Measurements from ENCODE around the gene OR7C2.
A peak's percentile ranks its signal among the peaks of the same experiment; 100 is the strongest.
"Not testable (repeated sequence)": the region's sequence is repeated elsewhere in the genome, so short reads cannot be mapped to it uniquely, and the experiment has no call there.

The OR7C2 gene

GRCh38 chr19:14940266-14940665 lies 1.0 kb upstream of the OR7C2 start:
- TF ChIP-seq CTCF (IDR thresholded peaks at IDR 0.05; ENCODE audit: extremely low read depth, insufficient read depth, missing control alignments), result no peak
- no peak for DNase-seq (ENCODE audit: low spot score)
- in situ Hi-C loops (cut with MboI; ENCODE audit: low pct_unique_long_range_greater_than_20kb, low sequenced_read_pairs, unreplicated experiment), result no loop called here

- in situ Hi-C loops (cut with MboI; ENCODE audit: low pct_unique_long_range_greater_than_20kb, low sequenced_read_pairs, unreplicated experiment), result no loop called here
- peak; percentile 56 for DNase-seq (ENCODE audit: low spot score)
- TF ChIP-seq CTCF (IDR thresholded peaks at IDR 0.05; ENCODE audit: extremely low read depth, insufficient read depth, missing control alignments), result no peak
Observed at GRCh38 chr19:14943601-14944000, 2.3 kb downstream of the OR7C2 start.

GRCh38 chr19:14944456-14944855 lies 3.2 kb downstream of the OR7C2 start:
- no peak for DNase-seq (ENCODE audit: low spot score)
- in situ Hi-C loops (cut with MboI; ENCODE audit: low pct_unique_long_range_greater_than_20kb, low sequenced_read_pairs, unreplicated experiment), result no loop called here
- TF ChIP-seq CTCF (IDR thresholded peaks at IDR 0.05; ENCODE audit: extremely low read depth, insufficient read depth, missing control alignments), result no peak

GRCh38 chr19:14949413-14949812 lies 8.1 kb downstream of the OR7C2 start:
- in situ Hi-C loops (cut with MboI; ENCODE audit: low pct_unique_long_range_greater_than_20kb, low sequenced_read_pairs, unreplicated experiment), result not testable (repeated sequence)

GRCh38 chr19:14949876-14950275 lies 8.6 kb downstream of the OR7C2 start:
- TF ChIP-seq CTCF (IDR thresholded peaks at IDR 0.05; ENCODE audit: extremely low read depth, insufficient read depth, missing control alignments), result no peak
- DNase-seq (ENCODE audit: low spot score), result no peak
- in situ Hi-C loops (cut with MboI; ENCODE audit: low pct_unique_long_range_greater_than_20kb, low sequenced_read_pairs, unreplicated experiment), result no loop called here

More at GRCh38 chr19:14949413-14949812, 8.1 kb downstream of the OR7C2 start:
- not testable (repeated sequence) for DNase-seq (ENCODE audit: low spot score)

- DNase-seq (ENCODE audit: low spot score), result no peak
- no peak for TF ChIP-seq CTCF (IDR thresholded peaks at IDR 0.05; ENCODE audit: extremely low read depth, insufficient read depth, missing control alignments)
- in situ Hi-C loops (cut with MboI; ENCODE audit: low pct_unique_long_range_greater_than_20kb, low sequenced_read_pairs, unreplicated experiment), result no loop called here
Observed at GRCh38 chr19:14950421-14950820, 9.1 kb downstream of the OR7C2 start.

GRCh38 chr19:14952767-14953166 lies 11.5 kb downstream of the OR7C2 start:
- no peak for TF ChIP-seq CTCF (IDR thresholded peaks at IDR 0.05; ENCODE audit: extremely low read depth, insufficient read depth, missing control alignments)
- DNase-seq (ENCODE audit: low spot score), result no peak
- in situ Hi-C loops (cut with MboI; ENCODE audit: low pct_unique_long_range_greater_than_20kb, low sequenced_read_pairs, unreplicated experiment), result no loop called here

Measured in GM13977 (cell line).